ENCODE measurements around the gene CD302. TPM values are rescaled to one million over a fixed set of nuclear protein-coding genes. Genes with fewer than 3 reads are reported as not detected.
"Not testable (repeated sequence)": the region's sequence is repeated elsewhere in the genome, so short reads cannot be mapped to it uniquely, and the experiment has no call there.

The CD302 gene, protein sequence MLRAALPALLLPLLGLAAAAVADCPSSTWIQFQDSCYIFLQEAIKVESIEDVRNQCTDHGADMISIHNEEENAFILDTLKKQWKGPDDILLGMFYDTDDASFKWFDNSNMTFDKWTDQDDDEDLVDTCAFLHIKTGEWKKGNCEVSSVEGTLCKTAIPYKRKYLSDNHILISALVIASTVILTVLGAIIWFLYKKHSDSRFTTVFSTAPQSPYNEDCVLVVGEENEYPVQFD
- total RNA-seq (under 1 TPM; 0.70 to 0.75 TPM), polyA plus RNA-seq (0.28 TPM)

DNA sequence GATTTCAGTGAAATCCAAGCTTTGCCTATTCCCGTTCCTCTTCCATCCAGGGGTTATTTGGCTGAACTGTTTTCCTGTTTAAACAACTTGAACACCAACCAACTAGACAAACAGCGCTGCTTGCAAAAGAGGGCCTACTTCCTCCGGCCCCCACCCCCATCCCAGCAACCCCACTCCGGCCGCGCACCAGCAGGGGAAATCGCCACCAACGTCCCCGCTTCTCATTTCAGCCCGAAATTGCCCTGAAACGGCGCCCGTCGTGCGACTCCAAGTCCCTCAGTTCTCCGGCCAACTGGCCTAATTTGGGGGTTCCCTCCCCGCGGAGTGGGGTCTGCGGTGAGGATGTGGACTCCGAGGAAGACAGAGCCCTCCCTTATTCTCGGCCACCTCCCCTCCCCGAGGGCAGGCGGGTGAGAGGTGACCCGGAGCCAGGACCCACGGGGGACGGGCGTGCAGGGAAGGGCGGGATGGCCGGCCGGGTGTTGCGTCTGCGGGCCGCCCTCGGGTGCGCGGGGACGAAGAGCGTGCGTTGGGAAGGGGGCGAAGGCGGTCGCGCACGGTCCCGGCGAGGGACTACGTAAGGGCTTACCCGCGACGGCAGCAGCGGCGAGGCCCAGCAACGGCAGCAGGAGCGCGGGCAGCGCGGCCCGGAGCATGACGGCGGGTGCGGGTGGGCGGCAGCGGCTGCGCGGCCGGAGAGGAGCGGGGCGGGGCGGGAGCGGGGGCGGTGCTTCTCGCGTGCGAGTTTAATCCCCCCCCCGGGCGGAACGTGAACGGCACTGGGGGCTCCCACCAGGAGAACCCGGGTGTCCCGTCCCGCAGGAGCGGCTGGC is at the start of gene CD302:
TSS of gene CD302 (minus strand) at position 666 of the 833 bp plus-strand sequence. CDS start at position 656, 10 bp downstream.
- peaks cover 13 to 28% (median 23%) of the 10 kb centered on the region in 3 donors for H3K4me1 Mint-ChIP-seq
- H3K27ac Mint-ChIP-seq, result peak within 1 kb of the TSS in 1 of 8 donors; percentile 2
- H3K27me3 ChIP-seq (ENCODE audit: insufficient read depth, low read length, poor library complexity, severe bottlenecking), result no peaks in the 10 kb centered on the region
- H3K4me3 Mint-ChIP-seq, result peak within 1 kb of the TSS; percentile 63 to 88 (median 79)
- no peaks in the 10 kb centered on the region for H3K9me3 ChIP-seq (ENCODE audit: low read length)
- CTCF ChIA-PET, result no interaction called here
- H3K4me1 ChIP-seq (ENCODE audit: insufficient read depth, low read length), result peaks cover 7% of the 10 kb centered on the region
- peak in 2 of 5 donors; percentile 5 to 6 for DNase-seq
- peaks cover 15 to 29% of the 10 kb centered on the region in 2 donors for H3K27me3 Mint-ChIP-seq
- H3K9me3 Mint-ChIP-seq, result no peaks in the 10 kb centered on the region
- no peaks in the 10 kb centered on the region for H3K36me3 ChIP-seq (ENCODE audit: insufficient read depth, low read length)
- H3K36me3 Mint-ChIP-seq, result peaks cover 0 to 3% (median 0%) of the 10 kb centered on the region in 3 donors
- peak within 1 kb of the TSS; percentile 29 for H3K4me3 ChIP-seq (ENCODE audit: low read length)
- POLR2A ChIA-PET, result no interaction called here
- no peak within 1 kb of the TSS for H3K27ac ChIP-seq (ENCODE audit: low read depth, low read length)

DNA sequence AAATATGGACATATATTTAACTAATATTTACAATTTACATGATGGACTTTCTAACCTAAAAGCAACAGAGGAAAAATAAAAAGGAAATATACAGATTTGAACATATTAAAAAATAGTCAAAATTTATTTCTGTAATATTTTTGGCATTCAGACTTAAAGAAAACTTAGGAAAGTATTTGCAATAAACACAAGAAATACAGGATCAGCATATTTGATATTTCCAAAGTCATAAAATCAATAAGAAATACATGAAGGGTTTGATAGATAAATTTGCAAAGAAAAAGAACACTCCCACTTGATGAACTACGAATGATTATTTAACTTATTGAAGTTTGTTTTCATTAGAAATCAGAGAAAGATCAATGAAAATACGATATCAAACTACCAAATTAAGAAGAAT is 48.6 kb upstream of the CD302 start:
- H3K9me3 ChIP-seq (ENCODE audit: low read length), result no peaks in the 10 kb centered on the region
- Mint-ChIP-seq H3K27me3 (no peaks in the 10 kb centered on the region), H3K4me1 (no peaks in the 10 kb centered on the region), H3K36me3 (peaks cover 17 to 64% (median 35%) of the 10 kb centered on the region in 3 donors), H3K27ac (peak overlapping the region in 2 of 8 donors; percentile 8 to 26), H3K9me3 (no peaks in the 10 kb centered on the region), H3K4me3 (no peak overlapping the region)
- no peak overlapping the region for H3K27ac ChIP-seq (ENCODE audit: low read depth, low read length)
- peaks cover 18% of the 10 kb centered on the region for H3K36me3 ChIP-seq (ENCODE audit: insufficient read depth, low read length)
- ChIA-PET POLR2A (no interaction called here), CTCF (no interaction called here)
- no peaks in the 10 kb centered on the region for H3K27me3 ChIP-seq (ENCODE audit: insufficient read depth, low read length, poor library complexity, severe bottlenecking)
- H3K4me3 ChIP-seq (ENCODE audit: low read length), result no peak overlapping the region
- no peaks in the 10 kb centered on the region for H3K4me1 ChIP-seq (ENCODE audit: insufficient read depth, low read length)
- DNase-seq, result no peak

DNA sequence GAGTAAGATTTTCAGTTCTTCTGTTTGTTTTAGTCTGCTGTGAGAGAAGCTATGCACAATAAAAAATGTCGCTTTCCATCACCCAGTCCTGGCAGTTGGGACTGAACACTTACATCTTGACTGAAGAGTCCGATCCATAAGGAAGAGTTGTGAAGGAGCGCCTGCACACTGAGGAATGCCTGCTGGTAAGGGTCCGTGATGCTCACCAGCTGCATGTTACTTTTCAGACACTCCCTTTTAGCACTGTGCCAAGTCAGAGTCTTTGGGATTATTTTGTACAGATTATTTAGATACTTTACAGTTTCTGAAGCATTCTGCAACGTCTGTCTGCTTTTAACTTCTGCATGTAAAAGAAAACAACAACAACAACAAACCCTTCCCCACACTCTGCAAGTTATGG is 42.6 kb upstream of the CD302 start:
- peaks cover 7 to 67% (median 32%) of the 10 kb centered on the region in 3 donors for H3K36me3 Mint-ChIP-seq
- no peak for DNase-seq
- CTCF ChIA-PET, result no interaction called here
- no peak overlapping the region for H3K4me3 Mint-ChIP-seq
- H3K27me3 Mint-ChIP-seq, result no peaks in the 10 kb centered on the region
- Histone ChIP-seq H3K27me3 (ENCODE audit: insufficient read depth, low read length, poor library complexity, severe bottlenecking) (no peaks in the 10 kb centered on the region), H3K4me3 (ENCODE audit: low read length) (no peak overlapping the region), H3K9me3 (ENCODE audit: low read length) (no peaks in the 10 kb centered on the region), H3K36me3 (ENCODE audit: insufficient read depth, low read length) (peaks cover 32% of the 10 kb centered on the region), H3K27ac (ENCODE audit: low read depth, low read length) (no peak overlapping the region), H3K4me1 (ENCODE audit: insufficient read depth, low read length) (no peaks in the 10 kb centered on the region)
- no peak overlapping the region for H3K27ac Mint-ChIP-seq
- no peaks in the 10 kb centered on the region for H3K9me3 Mint-ChIP-seq
- POLR2A ChIA-PET, result interaction anchor here (0.6 kb wide), 1 partner anchor 291 kb away, joined by 4 read pairs; no protein-coding TSS in a partner anchor
- H3K4me1 Mint-ChIP-seq, result no peaks in the 10 kb centered on the region

DNA sequence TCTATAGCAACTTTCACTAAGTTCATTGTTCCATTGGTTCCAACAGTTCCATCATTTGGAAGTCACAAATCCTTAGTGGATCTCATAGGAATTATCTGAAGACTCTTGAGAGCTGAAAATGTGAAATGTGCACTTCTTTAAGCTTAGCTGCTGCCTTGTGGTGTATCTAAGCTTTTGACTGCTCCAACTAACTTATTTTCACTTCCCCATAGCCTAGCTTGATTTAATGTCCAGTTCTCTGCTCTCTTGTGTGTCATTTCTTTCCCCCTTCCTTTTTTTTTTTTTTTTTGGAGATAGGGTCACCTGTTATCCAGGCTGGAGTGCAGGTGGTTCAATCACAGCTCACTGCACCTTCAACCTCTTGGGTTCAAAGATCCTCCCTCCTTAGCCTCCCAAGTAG is 34.9 kb upstream of the CD302 start:
- no peaks in the 10 kb centered on the region for H3K27me3 Mint-ChIP-seq
- Histone ChIP-seq H3K36me3 (ENCODE audit: insufficient read depth, low read length) (peaks cover 11% of the 10 kb centered on the region), H3K4me3 (ENCODE audit: low read length) (no peak overlapping the region), H3K9me3 (ENCODE audit: low read length) (no peaks in the 10 kb centered on the region), H3K27me3 (ENCODE audit: insufficient read depth, low read length, poor library complexity, severe bottlenecking) (no peaks in the 10 kb centered on the region), H3K4me1 (ENCODE audit: insufficient read depth, low read length) (no peaks in the 10 kb centered on the region), H3K27ac (ENCODE audit: low read depth, low read length) (no peak overlapping the region)
- CTCF ChIA-PET, result no interaction called here
- peaks cover 0 to 3% (median 0%) of the 10 kb centered on the region in 5 donors for H3K9me3 Mint-ChIP-seq
- DNase-seq, result no peak
- peaks cover 27 to 83% (median 42%) of the 10 kb centered on the region in 3 donors for H3K36me3 Mint-ChIP-seq
- POLR2A ChIA-PET, result no interaction called here
- H3K27ac Mint-ChIP-seq, result peak overlapping the region in 3 of 8 donors; percentile 39 to 57 (median 48)
- H3K4me1 Mint-ChIP-seq, result no peaks in the 10 kb centered on the region
- no peak overlapping the region for H3K4me3 Mint-ChIP-seq

DNA sequence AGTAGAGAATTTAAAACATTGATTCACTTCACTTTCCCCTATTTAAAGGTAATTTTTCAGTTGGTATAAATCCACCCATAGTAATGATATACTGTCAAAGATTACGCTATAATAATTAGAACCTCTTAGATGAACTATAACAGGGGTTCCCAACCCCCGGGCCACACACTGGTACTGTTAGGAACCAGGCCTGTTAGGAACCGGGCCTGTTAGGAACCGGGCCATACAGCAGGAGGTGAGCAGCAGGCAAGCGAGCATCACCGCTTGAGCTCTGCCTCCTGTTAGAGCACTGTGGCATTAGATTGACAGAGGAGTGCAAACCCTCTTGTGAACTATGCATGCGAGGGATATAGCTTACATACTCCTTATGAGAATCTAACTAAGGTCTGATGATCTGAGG is 34.0 kb upstream of the CD302 start:
- Mint-ChIP-seq H3K9me3 (peaks cover 0 to 5% (median 3%) of the 10 kb centered on the region in 5 donors), H3K4me1 (no peaks in the 10 kb centered on the region), H3K36me3 (peaks cover 35 to 83% (median 42%) of the 10 kb centered on the region in 3 donors), H3K4me3 (no peak overlapping the region), H3K27me3 (no peaks in the 10 kb centered on the region), H3K27ac (peak overlapping the region in 2 of 8 donors; percentile 29 to 55)
- no peaks in the 10 kb centered on the region for H3K4me1 ChIP-seq (ENCODE audit: insufficient read depth, low read length)
- H3K9me3 ChIP-seq (ENCODE audit: low read length), result no peaks in the 10 kb centered on the region
- CTCF ChIA-PET, result no interaction called here
- H3K36me3 ChIP-seq (ENCODE audit: insufficient read depth, low read length), result peaks cover 11% of the 10 kb centered on the region
- no peak overlapping the region for H3K27ac ChIP-seq (ENCODE audit: low read depth, low read length)
- no peak overlapping the region for H3K4me3 ChIP-seq (ENCODE audit: low read length)
- POLR2A ChIA-PET, result no interaction called here
- no peak for DNase-seq
- H3K27me3 ChIP-seq (ENCODE audit: insufficient read depth, low read length, poor library complexity, severe bottlenecking), result no peaks in the 10 kb centered on the region

DNA sequence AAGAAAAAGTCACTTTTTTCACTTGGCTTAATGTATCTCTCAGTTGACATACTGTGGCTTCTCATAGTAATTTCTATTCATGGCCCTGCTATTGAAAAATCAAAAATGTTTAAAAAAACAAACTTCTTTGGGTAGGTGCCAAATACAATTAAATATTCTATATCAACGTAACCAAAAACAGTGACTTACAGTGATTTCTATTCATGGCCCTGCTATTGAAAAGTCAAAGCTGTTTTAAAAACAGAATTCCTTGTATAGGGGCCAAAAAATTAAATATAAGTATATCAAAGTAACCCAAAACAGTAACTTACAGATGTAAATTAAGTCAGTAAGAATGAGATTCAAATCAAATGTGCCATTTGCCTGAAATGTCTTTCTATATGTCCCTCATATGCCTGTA is 31.4 kb upstream of the CD302 start:
- Mint-ChIP-seq H3K27ac (no peak overlapping the region), H3K36me3 (peaks cover 54 to 89% (median 57%) of the 10 kb centered on the region in 3 donors), H3K27me3 (no peaks in the 10 kb centered on the region), H3K4me3 (no peak overlapping the region), H3K9me3 (peaks cover 0 to 5% (median 3%) of the 10 kb centered on the region in 5 donors), H3K4me1 (peaks cover 5 to 16% (median 10%) of the 10 kb centered on the region in 3 donors)
- Histone ChIP-seq H3K27me3 (ENCODE audit: insufficient read depth, low read length, poor library complexity, severe bottlenecking) (no peaks in the 10 kb centered on the region), H3K27ac (ENCODE audit: low read depth, low read length) (no peak overlapping the region), H3K36me3 (ENCODE audit: insufficient read depth, low read length) (peaks cover 6% of the 10 kb centered on the region), H3K9me3 (ENCODE audit: low read length) (no peaks in the 10 kb centered on the region), H3K4me3 (ENCODE audit: low read length) (no peak overlapping the region), H3K4me1 (ENCODE audit: insufficient read depth, low read length) (no peaks in the 10 kb centered on the region)
- POLR2A ChIA-PET, result no interaction called here
- CTCF ChIA-PET, result no interaction called here
- no peak for DNase-seq

DNA sequence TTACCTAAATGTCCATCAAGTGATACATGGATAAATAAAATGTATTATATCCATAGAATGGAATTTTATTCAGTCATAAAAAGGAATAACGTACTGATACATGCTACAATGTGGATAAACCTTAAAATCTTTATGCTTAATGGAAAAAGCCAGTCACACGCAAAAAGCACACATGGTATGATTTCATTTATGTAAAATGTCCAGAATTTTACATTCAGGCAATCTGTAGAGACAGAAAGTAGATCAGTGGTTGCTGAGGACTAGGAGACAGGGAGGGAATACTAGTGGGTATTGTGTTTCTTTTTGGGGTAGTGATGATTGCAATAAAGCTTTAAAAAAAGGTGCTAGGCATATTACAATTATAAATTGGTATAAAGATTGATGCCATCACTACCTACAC is 30.7 kb upstream of the CD302 start:
- no peaks in the 10 kb centered on the region for H3K36me3 ChIP-seq (ENCODE audit: insufficient read depth, low read length)
- no peaks in the 10 kb centered on the region for H3K9me3 ChIP-seq (ENCODE audit: low read length)
- no peak overlapping the region for H3K4me3 ChIP-seq (ENCODE audit: low read length)
- Mint-ChIP-seq H3K27me3 (no peaks in the 10 kb centered on the region), H3K4me3 (no peak overlapping the region), H3K36me3 (peaks cover 52 to 89% (median 64%) of the 10 kb centered on the region in 3 donors), H3K4me1 (peaks cover 6 to 21% (median 12%) of the 10 kb centered on the region in 3 donors), H3K9me3 (peaks cover 0 to 5% (median 3%) of the 10 kb centered on the region in 5 donors), H3K27ac (no peak overlapping the region)
- H3K27me3 ChIP-seq (ENCODE audit: insufficient read depth, low read length, poor library complexity, severe bottlenecking), result no peaks in the 10 kb centered on the region
- CTCF ChIA-PET, result no interaction called here
- no peak overlapping the region for H3K27ac ChIP-seq (ENCODE audit: low read depth, low read length)
- no peaks in the 10 kb centered on the region for H3K4me1 ChIP-seq (ENCODE audit: insufficient read depth, low read length)
- no peak for DNase-seq
- POLR2A ChIA-PET, result no interaction called here

DNA sequence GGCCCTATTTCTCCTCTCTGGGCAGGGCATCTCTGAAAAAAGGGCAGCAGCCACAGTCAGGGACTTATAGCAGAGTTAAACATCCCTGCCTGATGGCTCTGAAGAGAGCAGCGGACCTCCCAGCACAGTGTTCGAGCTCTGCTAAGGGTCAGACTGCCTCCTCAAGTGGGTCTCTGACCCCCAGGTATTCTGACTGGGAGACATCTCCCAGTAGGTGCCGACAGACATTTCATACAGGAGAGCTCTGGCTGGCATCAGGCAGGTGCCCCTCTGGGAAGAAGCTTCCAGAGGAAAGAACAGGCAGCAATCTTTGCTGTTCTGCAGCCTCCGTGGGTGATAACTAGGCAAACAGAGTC is 24.4 kb upstream of the CD302 start:
- DNase-seq; H3K9me3 ChIP-seq (ENCODE audit: low read length); H3K4me3 Mint-ChIP-seq; H3K9me3 Mint-ChIP-seq; H3K4me3 ChIP-seq (ENCODE audit: low read length); H3K4me1 ChIP-seq (ENCODE audit: insufficient read depth, low read length); H3K36me3 ChIP-seq (ENCODE audit: insufficient read depth, low read length); H3K27ac Mint-ChIP-seq; H3K27ac ChIP-seq (ENCODE audit: low read depth, low read length); CTCF ChIA-PET; POLR2A ChIA-PET; H3K27me3 Mint-ChIP-seq; H3K27me3 ChIP-seq (ENCODE audit: insufficient read depth, low read length, poor library complexity, severe bottlenecking): not testable (repeated sequence)
- H3K36me3 Mint-ChIP-seq, result peaks cover 46 to 86% (median 65%) of the 10 kb centered on the region in 3 donors
- H3K4me1 Mint-ChIP-seq, result peaks cover 11 to 21% (median 12%) of the 10 kb centered on the region in 3 donors
